RPMI8226 (cell line): Measurements from ENCODE around the gene GRK2.
"Not testable (repeated sequence)": the region's sequence is repeated elsewhere in the genome, so short reads cannot be mapped to it uniquely, and the experiment has no call there.

ENCODE experiments used
- DNase-seq: peaks from one replicate; pipeline ENCODE4 v3.0.0-alpha.2; 2015

GRK2 gene

GRCh38 chr11:67266449-67267187 lies at the start of gene GRK2:
Gene GRK2 (plus strand): TSS chr11:67266473. CDS start chr11:67266700, 227 bp downstream.
- DNase-seq, result peak; percentile 69

- DNase-seq, result no peak
These were observed 38.5 kb upstream of the GRK2 start for GRCh38 chr11:67227726-67228125.

- no peak for DNase-seq
These were observed 35.9 kb upstream of the GRK2 start for GRCh38 chr11:67230406-67230805.

- DNase-seq, result no peak
These were observed 35.4 kb upstream of the GRK2 start for GRCh38 chr11:67230886-67231285.

- no peak for DNase-seq
These were observed 32.6 kb upstream of the GRK2 start for GRCh38 chr11:67233584-67234190.

- not testable (repeated sequence) for DNase-seq
These were observed 31.7 kb upstream of the GRK2 start for GRCh38 chr11:67234571-67234970.

- DNase-seq, result no peak
These were observed 28.7 kb upstream of the GRK2 start for GRCh38 chr11:67237574-67237973.

- DNase-seq, result peak; percentile 23
These were observed 27.1 kb upstream of the GRK2 start for GRCh38 chr11:67238894-67239782.

GRCh38 chr11:67239783-67240575 lies 26.3 kb upstream of the GRK2 start:
- peak; percentile 97 for DNase-seq

- peak; percentile 82 for DNase-seq
These were observed 25.5 kb upstream of the GRK2 start for GRCh38 chr11:67240576-67241389.

- DNase-seq, result no peak
These were observed 23.7 kb upstream of the GRK2 start for GRCh38 chr11:67242548-67242947.

GRCh38 chr11:67243051-67243450 lies 23.2 kb upstream of the GRK2 start:
- no peak for DNase-seq

- no peak for DNase-seq
These were observed 21.2 kb upstream of the GRK2 start for GRCh38 chr11:67245046-67245445.

- no peak for DNase-seq
These were observed 18.2 kb upstream of the GRK2 start for GRCh38 chr11:67247946-67248550.

GRCh38 chr11:67248653-67249052 lies 17.6 kb upstream of the GRK2 start:
- no peak for DNase-seq

- DNase-seq, result no peak
These were observed 15.9 kb upstream of the GRK2 start for GRCh38 chr11:67250059-67251043.

GRCh38 chr11:67251841-67252240 lies 14.4 kb upstream of the GRK2 start:
- no peak for DNase-seq

GRCh38 chr11:67252831-67253239 lies 13.4 kb upstream of the GRK2 start:
- peak; percentile 48 for DNase-seq

- DNase-seq, result no peak
These were observed 12.2 kb upstream of the GRK2 start for GRCh38 chr11:67253872-67254624.
